ENCODE results near the gene CBLB. TPM values are rescaled to one million over a fixed set of nuclear protein-coding genes. Genes with fewer than 3 reads are reported as not detected.

The CBLB gene
- total and polyA plus RNA-seq, 9 donors, result 14.8 to 133 (median 40.5) TPM

DNA sequence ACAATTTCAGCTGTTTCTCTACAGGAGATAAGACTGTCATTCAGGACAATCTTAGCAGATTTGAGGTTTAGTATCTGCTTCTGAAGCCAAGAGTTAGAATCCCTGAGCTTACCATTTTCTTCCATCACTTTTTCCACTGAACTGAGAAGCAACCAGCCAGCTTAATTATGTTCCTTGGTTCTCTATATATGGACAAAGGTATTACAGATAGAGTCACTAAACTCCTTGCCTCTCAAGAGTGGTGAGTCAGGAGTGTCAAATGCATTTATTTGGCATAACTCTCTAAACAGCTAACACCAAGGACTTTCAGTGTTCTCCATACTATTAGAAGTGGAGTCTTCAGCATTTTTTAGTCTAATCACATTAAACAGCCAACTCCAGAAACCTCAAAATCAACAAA lies 262.8 kb downstream of the CBLB start:
- Histone ChIP-seq H3K27ac (no peak overlapping the region), H3K36me3 (no peaks in the 10 kb centered on the region), H3K9me3 (no peaks in the 10 kb centered on the region), H3K27me3 (no peaks in the 10 kb centered on the region), H3K4me1 (ENCODE audit: insufficient read depth) (no peaks in the 10 kb centered on the region), H3K4me3 (no peak overlapping the region)
- DNase-seq, result no peak
- TF ChIP-seq POLR2A (IDR thresholded peaks at IDR 0.05) (no peak), EP300 (IDR thresholded peaks at IDR 0.05) (no peak)
- TF ChIP-seq, protein P1, sequence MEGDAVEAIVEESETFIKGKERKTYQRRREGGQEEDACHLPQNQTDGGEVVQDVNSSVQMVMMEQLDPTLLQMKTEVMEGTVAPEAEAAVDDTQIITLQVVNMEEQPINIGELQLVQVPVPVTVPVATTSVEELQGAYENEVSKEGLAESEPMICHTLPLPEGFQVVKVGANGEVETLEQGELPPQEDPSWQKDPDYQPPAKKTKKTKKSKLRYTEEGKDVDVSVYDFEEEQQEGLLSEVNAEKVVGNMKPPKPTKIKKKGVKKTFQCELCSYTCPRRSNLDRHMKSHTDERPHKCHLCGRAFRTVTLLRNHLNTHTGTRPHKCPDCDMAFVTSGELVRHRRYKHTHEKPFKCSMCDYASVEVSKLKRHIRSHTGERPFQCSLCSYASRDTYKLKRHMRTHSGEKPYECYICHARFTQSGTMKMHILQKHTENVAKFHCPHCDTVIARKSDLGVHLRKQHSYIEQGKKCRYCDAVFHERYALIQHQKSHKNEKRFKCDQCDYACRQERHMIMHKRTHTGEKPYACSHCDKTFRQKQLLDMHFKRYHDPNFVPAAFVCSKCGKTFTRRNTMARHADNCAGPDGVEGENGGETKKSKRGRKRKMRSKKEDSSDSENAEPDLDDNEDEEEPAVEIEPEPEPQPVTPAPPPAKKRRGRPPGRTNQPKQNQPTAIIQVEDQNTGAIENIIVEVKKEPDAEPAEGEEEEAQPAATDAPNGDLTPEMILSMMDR (IDR thresholded peaks at IDR 0.05), result no peak
- intact Hi-C loops (cut with DNase I), result no loop called here

Measured in ovary (tissue), 9 donors.